NCI-H446 treated with DMSO at 0.1 percent for 48 hours (cell line): ENCODE measurements around the gene FDXACB1.
"Not testable (repeated sequence)": the region's sequence is repeated elsewhere in the genome, so short reads cannot be mapped to it uniquely, and the experiment has no call there.

Source experiments
- DNase-seq: peaks from one replicate; lab custom pipeline; 2025; lab: John Stamatoyannopoulos, UW

FDXACB1 gene

DNA sequence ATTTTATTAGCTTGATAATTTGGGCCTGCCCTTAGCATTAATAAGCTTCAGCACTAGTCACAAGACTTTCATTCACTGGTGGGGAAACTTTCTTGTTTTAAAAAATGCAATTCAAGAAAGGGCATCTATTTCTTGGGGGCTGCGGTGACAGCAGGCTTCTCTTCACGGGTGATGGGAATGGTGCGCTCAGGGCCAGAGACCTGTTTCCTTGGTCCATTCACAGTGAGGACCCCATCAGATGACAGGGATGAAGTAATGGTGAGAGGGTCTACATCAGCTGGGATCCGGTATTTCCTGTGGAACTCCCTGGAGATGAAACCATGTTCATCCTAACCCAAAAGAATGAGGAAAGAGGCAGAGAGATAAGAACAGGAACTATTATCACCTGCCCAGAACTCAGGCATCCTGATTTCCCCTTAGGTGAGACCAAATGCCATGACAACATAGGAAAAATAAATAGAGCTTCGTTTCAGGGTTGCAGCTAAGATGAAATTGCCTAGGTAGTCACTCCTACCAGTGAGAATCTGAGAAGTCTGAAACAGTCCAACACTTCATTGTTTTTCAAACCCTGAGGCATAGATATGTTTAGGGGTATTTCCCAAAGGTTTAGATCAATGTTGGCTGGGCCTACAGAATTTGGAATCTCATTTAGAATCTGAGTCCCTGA lies 29.8 kb upstream of the FDXACB1 start:
- no peak for DNase-seq

DNA sequence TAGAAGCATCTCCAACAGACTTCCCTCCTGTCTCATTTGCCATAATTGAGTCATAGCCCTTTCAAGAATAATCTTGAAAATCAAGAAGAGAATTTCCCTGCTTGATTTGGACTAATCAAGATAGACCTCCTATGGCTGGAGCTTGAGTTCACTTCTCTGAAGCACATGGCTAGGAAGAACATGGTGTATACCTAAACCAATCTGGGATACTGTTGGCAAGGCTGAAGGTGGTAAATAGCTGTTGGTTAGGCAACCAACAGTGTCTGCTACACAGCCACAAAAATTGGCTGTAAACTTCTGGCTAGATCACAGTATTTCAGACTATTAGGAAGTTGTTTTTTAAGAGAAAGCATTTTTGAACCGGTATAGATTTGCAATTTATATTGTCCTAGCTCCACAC lies 27.7 kb upstream of the FDXACB1 start:
- DNase-seq, result no peak

DNA sequence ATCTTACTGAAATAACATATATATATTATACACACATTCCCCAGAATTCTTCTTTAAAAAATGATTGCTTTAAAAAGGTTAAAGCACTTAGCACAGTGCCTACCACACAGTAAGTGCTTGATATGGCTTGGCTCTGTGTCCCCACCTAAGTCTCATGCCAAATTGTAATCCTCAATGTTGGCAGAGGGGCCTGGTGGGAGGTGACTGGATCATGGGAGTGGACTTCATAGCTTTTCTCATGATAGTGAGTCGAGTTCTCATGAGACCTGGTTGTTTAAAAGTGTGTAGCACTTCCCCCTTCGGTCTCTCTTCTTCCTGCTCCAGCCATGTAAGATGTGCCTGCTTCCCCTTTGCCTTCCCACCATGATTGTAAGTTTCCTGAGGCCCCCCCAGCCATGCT lies 26.4 kb upstream of the FDXACB1 start:
- DNase-seq, result no peak

DNA sequence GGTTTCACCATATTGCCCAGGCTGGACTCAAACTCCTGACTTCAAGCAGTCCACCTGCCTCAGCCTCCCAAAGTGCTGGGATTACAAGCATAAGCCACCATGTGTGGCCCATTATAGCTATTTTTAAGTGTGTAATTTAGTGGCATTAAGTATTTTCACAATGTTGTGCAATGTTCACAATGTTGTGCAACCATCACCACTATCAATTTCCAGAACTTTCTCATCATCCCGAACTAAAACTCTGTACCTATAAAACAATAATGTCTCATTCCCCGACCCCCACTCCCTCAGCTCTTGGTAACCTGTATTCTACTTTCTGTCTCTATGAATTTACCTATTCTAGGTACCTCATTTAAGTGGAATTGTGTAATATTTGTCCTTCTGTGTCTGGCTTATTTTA lies 7.9 kb upstream of the FDXACB1 start:
- DNase-seq, result no peak

DNA sequence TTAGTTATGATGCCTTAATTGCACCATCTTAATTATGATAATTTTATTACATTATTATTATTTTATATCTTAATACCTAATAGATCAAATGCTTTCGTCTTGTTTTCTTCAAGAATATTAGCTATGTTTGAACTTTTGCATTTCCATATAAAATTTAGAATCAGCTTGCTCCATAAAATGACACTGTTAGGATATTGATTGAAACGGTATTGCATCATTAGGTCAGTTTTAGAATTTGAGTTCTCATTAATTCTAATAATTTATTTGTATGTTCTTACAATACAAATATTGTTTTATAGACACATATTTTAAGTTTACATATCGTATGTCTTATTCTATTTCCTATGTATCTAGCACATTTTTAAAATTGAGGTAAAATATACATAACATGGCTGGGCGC lies 7.1 kb upstream of the FDXACB1 start:
- DNase-seq, result no peak

DNA sequence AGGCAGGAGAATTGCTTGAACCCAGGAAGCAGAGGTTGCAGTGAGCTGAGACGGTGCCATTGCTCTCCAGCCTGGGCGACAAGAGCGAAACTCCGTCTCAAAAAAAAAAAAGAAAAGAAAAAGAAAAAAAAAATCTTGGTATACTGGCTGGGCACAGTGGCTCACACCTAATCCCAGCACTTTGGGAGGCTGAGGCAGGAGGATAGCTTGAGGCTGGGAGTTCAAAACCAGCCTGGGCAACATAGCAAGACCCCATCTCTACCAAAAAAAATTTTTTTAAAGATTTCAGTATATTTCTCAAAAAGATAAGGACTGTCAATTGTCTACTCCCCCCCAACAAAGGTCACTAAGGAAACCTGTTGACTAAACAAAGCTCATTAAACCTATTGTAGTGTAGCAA lies 6.1 kb upstream of the FDXACB1 start:
- not testable (repeated sequence) for DNase-seq

DNA sequence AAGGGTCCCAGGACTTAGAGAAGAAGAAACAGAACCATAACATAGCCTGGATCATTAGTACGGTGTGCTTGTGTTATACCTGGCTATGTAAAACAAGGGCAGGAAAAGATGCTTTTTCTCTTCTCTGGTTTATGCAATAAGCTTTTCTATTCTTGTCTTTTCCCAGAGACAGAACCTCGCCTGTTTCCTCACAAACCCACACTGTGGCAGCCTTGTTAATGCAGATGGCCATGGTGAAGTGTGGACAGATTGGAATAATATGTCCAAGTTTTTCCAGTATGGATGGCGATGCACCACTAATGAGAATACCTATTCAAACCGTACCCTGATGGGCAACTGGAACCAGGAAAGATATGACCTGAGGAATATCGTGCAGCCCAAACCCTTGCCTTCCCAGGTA lies 3.2 kb upstream of the FDXACB1 start:
- DNase-seq, result no peak

DNA sequence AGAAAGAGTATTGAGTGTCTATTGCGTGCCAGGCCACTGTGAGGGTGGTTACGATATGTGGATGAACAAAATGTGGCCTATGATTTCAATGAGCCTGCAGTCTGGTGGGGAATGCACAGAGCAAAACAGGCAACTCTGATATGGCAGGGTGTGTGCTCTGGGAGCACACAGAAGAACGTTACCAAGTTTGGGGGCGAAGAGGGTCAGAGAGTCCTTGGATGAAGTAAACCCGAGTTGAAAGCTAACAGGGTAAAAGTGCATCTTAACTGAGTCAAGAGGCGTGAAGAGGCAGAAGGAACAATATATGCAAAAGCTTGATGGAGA lies 634 bp upstream of the FDXACB1 start:
- DNase-seq, result no peak

DNA sequence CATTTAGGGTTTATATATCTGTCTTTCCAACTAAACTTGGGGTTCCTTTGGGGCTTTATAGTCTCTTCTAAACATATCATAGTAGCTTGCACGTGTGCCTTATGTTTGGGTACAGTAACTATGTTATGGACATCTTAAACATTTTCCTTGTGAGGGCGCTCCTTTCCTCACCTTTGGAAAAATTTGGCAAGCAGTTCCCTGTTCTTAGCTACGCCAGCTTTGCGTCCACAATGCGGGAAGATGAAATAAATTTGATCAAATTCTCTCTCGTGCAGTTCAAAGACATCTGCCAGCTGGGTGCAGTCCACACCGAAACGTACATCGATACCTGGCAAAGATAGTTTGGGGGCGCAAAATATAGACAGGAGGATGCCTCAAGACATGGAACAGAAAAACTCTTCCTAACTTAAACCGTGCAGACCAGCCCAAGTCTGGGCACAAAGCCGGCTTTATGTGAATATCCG lies 548 bp downstream of the FDXACB1 start:
- DNase-seq, result no peak

DNA sequence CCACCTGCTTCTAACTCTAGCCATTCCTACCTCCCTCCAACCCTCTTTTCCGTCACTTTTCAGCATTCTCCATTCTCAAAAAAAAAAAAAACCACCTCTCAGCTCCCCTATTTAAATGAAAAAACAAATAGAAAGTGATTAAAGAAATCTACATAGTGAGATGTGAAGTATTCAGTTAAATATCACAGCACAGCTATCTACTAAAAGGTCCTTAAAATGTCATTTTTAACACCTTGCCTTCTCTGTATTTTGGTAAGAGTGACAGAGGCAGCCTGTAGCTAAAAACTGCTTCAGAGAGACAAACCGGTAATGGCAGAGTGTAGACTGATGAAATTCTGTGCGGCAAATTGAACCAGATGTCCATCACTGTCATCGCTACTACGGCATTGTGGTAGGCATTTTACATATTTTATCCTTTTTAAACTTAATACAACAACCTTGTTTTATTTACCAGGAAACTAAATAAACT lies 7.2 kb downstream of the FDXACB1 start:
- no peak for DNase-seq

DNA sequence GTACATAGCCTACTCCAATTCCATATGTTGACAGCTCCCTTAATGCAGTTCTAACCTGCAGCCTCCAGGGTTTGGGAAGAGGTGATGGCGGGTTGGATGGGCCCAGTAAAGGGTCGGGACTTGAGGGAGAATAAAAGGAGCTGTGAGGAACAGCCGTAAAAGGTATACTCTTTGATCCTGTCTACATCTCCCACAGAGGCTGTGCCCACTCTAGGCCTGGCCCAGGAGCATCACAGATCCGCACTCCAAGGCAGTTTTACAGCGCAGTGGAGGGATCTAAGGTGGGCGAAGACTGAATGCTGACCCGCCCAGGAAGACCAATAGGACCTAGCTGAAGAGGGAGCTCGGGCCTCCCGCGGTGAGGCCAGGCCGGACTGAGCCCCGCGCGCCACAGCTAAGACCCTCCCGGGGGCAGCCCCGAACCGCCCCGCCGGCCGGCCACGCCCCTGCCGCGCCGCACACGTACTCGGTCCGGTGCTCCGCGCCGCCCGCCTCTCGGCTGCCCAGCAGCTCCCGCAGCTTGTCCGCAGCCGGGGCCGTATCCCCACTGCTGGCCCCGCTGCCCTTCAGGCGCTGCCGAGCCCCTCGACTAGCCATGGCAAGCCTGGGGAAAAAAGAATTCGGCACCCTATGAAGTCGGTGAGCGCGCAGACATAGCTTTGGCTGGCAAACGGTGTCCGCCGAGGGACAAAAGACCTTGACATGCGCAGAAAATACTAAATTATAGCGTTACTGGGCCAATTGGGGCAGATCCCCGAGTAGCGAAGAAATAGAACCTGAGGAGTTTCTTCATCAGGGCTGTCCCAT lies 7.9 kb downstream of the FDXACB1 start, which contains the start of gene ALG9:
Gene ALG9, minus strand, starts transcription at position 696 of the 807 bp plus-strand sequence. Its CDS starts 99 bp downstream, at position 597.
- DNase-seq, result peak; percentile 56

DNA sequence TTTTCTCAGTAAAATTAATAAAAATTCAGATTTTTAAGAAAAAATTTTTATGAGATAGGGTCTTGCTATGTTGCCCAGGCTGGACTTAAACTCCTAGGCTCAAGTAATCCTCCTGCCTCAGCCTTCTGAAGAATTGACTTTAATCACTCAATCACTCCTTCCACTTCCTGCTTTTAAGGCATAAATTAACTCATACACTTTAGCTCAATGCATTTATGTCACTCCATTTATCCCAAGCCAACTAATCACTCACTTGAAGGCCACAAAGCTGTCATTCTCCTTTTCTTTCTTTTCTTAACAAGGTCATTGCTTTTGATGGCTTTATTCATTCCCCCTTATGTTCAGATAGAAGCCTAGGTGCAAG lies 8.5 kb downstream of the FDXACB1 start:
- DNase-seq, result no peak

DNA sequence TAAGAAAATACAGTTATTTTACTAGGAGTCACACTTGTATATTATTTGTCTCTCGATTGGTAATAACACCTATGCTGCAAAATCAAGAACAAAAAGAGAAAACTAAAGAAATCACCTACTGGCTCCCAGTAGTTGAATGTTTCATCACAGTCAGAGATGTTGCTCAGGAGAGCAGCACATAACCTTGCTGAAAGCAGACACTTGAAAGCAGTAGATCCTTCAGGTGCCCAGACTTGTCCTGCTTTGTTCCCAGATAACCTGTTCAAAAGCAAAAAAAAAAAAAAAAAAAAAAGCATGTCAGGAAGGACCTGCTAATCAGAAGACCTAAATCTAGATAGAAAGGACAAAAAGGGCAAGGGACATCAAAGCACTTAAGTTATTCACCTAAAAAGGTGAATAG lies 8.9 kb downstream of the FDXACB1 start:
- DNase-seq, result no peak

DNA sequence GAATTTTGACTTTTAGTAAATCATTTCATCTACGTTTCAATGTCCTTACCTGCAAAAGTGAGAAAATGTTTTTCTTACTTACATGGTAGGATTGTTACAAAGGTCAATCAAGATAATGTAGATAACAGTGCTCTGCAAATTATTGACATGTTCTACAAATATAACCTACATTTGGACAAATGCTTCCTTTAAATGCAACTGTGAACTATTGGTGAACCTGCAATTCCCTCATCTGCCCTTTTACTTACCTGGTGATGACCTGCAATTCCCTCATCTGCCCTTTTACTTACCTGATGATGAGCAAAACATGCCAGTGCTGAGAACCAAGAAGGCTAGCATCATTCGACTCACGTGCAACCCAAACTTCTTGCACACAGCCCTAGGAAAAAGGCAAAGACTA lies 18.7 kb downstream of the FDXACB1 start:
- DNase-seq, result no peak

DNA sequence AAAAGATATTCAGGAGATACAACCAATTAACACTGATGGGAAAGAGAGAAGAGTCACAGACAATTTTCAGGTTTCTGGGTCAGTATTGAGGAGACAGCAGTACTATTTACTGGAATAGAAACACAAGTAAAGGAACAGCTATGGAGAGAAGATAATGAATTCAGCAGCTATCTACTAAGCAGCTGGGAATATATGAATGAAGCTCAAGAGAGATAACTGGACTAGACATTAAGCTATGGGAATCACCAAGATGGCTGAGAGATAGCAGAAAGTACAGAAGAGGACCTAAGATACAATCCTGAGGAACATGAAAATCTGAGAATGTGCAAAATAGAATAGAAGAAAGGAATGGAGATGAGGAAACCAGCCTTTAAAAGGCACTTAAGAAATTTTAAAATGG lies 23.5 kb downstream of the FDXACB1 start:
- DNase-seq, result no peak

DNA sequence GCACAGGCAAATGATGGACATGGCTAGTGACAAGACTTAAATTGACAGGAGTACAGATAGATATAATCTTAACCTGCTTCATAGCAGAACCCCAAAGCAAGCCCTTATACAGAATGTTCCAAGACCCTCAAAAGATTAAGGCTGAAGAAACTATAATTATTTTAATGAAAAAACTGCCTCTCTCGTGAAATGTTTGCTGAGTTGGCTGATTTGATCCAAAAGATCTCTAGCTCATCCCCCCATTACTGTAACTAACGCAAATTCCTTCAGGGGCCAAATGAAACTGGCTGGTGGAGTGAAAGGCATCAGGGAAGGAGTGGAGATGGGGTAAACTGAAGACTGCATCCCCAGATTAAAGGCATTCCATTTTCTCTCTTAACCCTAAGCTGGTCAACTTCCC lies 26.9 kb downstream of the FDXACB1 start:
- DNase-seq, result no peak

DNA sequence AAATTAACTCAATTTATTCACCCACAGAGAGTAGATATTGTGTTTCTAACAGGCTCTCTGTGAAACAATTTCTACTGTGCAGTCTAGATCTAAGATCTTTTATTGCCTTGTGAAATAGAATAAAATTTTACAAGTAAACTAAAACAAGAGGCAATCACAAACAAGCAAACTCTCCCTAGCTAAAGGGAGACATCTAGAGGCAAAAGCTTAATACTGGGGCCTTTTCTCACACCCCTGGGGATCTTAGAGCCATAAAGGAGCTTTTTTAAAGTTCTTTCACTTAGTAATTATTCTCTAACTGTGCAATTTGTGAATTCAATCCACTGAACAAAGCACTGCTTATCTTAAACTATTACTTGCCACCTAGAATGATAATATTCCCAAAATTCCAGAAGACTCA lies 27.3 kb downstream of the FDXACB1 start:
- peak; percentile 3 for DNase-seq

DNA sequence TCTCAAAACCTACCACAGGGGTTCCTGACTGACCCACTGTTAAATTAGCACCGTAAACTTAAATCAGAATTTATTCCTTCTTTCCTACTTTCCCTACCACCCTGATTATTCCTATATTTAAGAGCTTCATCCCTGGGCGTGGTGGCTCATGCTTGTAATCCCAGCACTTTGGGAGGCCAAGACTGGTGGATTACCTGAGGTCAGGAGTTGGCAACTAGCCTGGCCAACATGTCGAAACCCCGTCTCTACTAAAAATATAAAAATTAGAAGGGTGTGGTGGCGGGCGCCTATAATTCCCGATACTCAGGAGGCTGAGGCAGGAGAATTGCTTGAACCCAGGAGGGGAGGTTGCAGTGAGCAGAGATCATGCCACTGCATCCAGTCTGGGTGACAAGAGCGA lies 27.9 kb downstream of the FDXACB1 start:
- DNase-seq, result no peak

DNA sequence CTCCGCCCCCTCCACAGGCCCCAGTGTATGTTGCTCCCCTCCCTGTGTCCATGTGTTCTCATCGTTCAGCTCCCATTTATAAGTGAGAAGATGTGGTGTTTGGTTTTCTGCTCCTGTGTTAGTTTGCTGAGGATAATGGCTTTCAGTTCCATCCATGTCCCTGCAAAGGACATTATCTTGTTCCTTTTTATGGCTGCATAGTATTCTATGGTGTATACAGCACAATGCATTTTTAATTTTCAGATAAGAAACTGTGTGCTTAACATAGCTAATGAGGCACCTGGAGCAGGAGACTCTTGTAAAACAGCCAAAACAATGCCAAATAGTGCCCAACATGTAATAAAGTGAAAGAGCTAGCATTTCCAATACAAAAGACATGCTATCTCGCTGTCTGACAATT lies 29.3 kb downstream of the FDXACB1 start:
- no peak for DNase-seq

DNA sequence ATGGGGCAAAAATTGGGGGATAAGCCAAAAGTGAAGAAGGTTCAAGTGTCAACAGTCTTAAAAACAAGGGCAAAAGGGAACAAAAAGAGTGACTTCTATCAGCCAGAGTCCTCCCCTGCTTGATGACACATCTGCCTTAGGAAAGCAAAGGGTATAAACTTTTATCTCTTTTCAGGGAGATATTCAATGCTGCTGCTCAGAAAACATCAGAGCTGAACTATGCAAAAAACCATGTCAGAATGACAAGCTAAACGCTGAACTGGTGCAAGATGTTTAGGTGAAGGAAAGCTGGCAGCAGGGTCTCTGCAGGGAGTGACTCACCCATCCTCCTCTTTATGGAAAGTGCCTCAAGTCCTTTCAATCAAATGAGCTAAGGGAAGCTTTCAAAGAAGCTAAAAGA lies 32.3 kb downstream of the FDXACB1 start:
- DNase-seq, result no peak

DNA sequence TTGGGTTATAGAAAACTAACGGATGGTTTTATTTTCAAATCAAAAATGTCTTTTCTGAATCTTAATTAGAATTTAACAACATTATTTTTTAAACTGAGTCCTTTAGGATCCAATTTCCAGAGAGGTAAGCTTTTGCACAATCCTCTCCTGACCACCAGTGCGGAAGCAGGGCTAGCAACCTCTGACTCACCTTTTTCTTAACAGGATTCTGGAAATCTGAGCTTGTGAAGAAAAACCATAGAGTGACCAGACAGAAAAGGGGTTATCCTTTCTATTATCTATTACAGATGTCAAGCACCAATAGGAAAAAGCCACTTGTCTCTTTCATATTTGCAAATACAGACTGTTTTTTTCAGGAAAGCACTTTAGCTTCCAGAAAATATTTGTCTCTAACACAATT lies 32.9 kb downstream of the FDXACB1 start:
- no peak for DNase-seq

DNA sequence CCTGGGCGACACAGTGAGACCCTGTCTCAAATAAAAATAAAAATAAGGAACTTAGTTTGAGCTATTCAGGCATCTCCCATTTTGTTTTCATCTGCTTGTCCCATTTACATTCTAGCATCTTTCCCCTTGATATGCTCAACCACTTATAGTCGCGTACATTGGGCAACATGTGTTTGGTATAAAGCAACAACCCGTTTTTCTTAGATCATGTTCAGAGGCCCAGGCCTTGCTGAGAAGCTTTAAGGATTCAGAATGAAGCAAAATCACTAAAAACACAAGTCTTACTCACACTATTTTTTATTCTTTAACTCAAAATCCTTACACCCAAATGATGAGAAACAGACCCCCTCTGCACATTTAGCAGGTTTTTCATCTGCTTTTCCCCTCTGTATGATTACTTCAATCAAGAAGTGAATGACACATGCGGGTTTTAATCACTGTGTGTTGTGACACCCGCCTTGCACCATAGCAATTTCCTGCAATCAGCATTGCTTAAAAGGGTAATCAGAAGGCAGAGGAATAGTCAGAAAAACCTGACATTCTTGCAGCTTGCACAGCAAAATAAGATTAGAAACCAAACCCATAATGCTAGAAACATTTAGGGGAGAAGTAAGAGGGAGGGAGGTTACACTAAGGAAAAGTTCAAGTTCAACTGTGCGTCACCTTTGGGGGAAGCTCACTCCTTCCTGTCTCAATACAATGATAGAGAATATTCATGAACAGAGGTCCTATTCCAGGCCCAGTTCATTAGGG lies 33.5 kb downstream of the FDXACB1 start:
- DNase-seq, result no peak

DNA sequence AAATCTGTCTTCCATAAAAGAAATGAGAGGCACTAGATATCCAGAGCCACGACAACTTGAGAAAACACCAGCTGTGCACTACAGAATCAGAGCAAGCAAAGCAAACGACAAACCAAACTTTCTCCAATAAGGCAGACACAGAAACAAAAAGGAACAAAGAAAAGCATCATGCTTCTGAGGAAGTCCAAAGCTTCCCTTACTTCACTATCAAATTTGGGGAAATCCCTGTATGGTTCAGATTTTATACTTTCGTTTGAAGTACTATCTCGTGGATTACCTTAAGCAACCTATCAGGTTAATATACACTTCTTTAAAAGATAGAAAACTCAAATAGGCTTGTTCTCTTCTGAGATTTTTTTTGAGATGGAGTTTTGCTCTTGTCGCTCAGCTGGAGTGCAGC lies 35.3 kb downstream of the FDXACB1 start:
- DNase-seq, result no peak
